ENCODE measurements around the gene C12orf43.

The C12orf43 gene

GRCh38 chr12:120997448-120997847, 18.8 kb downstream of the C12orf43 start:
- DNase-seq = no peak

- no peak for DNase-seq
Observed at GRCh38 chr12:120996133-120996746, 20.0 kb downstream of the C12orf43 start.

GRCh38 chr12:120994589-120995337, 21.5 kb downstream of the C12orf43 start:
- DNase-seq = no peak

- no peak for DNase-seq
Observed at GRCh38 chr12:120994059-120994458, 22.2 kb downstream of the C12orf43 start.

- DNase-seq = no peak
Observed at GRCh38 chr12:120993496-120993895, 22.8 kb downstream of the C12orf43 start.

GRCh38 chr12:120992989-120993388, 23.3 kb downstream of the C12orf43 start:
- DNase-seq = no peak

- no peak for DNase-seq
Observed at GRCh38 chr12:120991965-120992364, 24.3 kb downstream of the C12orf43 start.

GRCh38 chr12:120990487-120991055, 25.7 kb downstream of the C12orf43 start:
- DNase-seq = no peak

- DNase-seq = no peak
Observed at GRCh38 chr12:120989687-120990086, 26.6 kb downstream of the C12orf43 start.

GRCh38 chr12:120988658-120989057, 27.6 kb downstream of the C12orf43 start:
- no peak for DNase-seq

GRCh38 chr12:120988234-120988633, 28.1 kb downstream of the C12orf43 start:
- DNase-seq = no peak

- DNase-seq = no peak
Observed at GRCh38 chr12:120984351-120984898, 31.9 kb downstream of the C12orf43 start.

GRCh38 chr12:120983759-120984158, 32.5 kb downstream of the C12orf43 start:
- DNase-seq = no peak

- no peak for DNase-seq
Observed at GRCh38 chr12:120982659-120983058, 33.6 kb downstream of the C12orf43 start.

GRCh38 chr12:120981407-120981941, 34.8 kb downstream of the C12orf43 start:
- no peak for DNase-seq

GRCh38 chr12:120980800-120981368, 35.4 kb downstream of the C12orf43 start:
- DNase-seq = no peak

- no peak for DNase-seq
Observed at GRCh38 chr12:120979862-120980696, 36.2 kb downstream of the C12orf43 start.

GRCh38 chr12:120979220-120979861, 36.9 kb downstream of the C12orf43 start:
- no peak for DNase-seq

- no peak for DNase-seq
Observed at GRCh38 chr12:120978296-120979219, 37.7 kb downstream of the C12orf43 start, which contains the start of gene HNF1A. Gene HNF1A (plus strand): TSS chr12:120978543. CDS start chr12:120978769, 226 bp downstream.

GRCh38 chr12:120977531-120978295, 38.6 kb downstream of the C12orf43 start:
- no peak for DNase-seq

Data from NCI-H524 (cell line).